Measurements from ENCODE around the gene SUOX. TPM values are rescaled to one million over a fixed set of nuclear protein-coding genes. Genes with fewer than 3 reads are reported as not detected.

Gene SUOX
- total RNA-seq, 1 donor from 2014 or later: 13.9 TPM

- Mint-ChIP-seq H3K4me3 (ENCODE audit: unreplicated experiment) (peak overlapping the region; percentile 92), H3K27ac (ENCODE audit: unreplicated experiment) (peak overlapping the region; percentile 97), H3K4me1 (ENCODE audit: low read depth) (peaks cover 36% of the 10 kb centered on the region), H3K36me3 (ENCODE audit: low read depth) (peaks cover 10% of the 10 kb centered on the region), H3K9me3 (ENCODE audit: low read depth) (no peaks in the 10 kb centered on the region), H3K27me3 (ENCODE audit: low read depth) (no peaks in the 10 kb centered on the region)
- no peak for DNase-seq (ENCODE audit: low spot score)
- TF ChIP-seq CTCF (IDR thresholded peaks at IDR 0.05): no peak
Measured at GRCh38 chr12:56042843-56043242, 45.8 kb downstream of the SUOX start.

GRCh38 chr12:56046027-56046780, 49.1 kb downstream of the SUOX start:
- Mint-ChIP-seq H3K36me3 (ENCODE audit: low read depth) (peaks cover 10% of the 10 kb centered on the region), H3K27ac (ENCODE audit: unreplicated experiment) (peak overlapping the region; percentile 78), H3K4me3 (ENCODE audit: unreplicated experiment) (no peak overlapping the region), H3K27me3 (ENCODE audit: low read depth) (no peaks in the 10 kb centered on the region), H3K4me1 (ENCODE audit: low read depth) (peaks cover 29% of the 10 kb centered on the region), H3K9me3 (ENCODE audit: low read depth) (no peaks in the 10 kb centered on the region)
- TF ChIP-seq CTCF (IDR thresholded peaks at IDR 0.05): no peak
- no peak for DNase-seq (ENCODE audit: low spot score)

GRCh38 chr12:56053407-56053893, 56.4 kb downstream of the SUOX start:
- H3K27me3 Mint-ChIP-seq (ENCODE audit: low read depth): no peaks in the 10 kb centered on the region
- H3K4me3 Mint-ChIP-seq (ENCODE audit: unreplicated experiment): no peak overlapping the region
- no peak for TF ChIP-seq CTCF (IDR thresholded peaks at IDR 0.05)
- H3K4me1 Mint-ChIP-seq (ENCODE audit: low read depth): peaks cover 11% of the 10 kb centered on the region
- H3K9me3 Mint-ChIP-seq (ENCODE audit: low read depth): no peaks in the 10 kb centered on the region
- H3K36me3 Mint-ChIP-seq (ENCODE audit: low read depth): no peaks in the 10 kb centered on the region
- DNase-seq (ENCODE audit: low spot score): no peak
- no peak overlapping the region for H3K27ac Mint-ChIP-seq (ENCODE audit: unreplicated experiment)

Other genes starting within 250 kb of the SUOX start
- gene SARNP, start 179.6 kb upstream of the SUOX start, total RNA-seq: 54.0 to 58.8 TPM (median 58.7 TPM) in 3 replicates
- gene ORMDL2, start 179.2 kb upstream of the SUOX start, total RNA-seq: 31.4 to 32.9 TPM (median 32.1 TPM) in 3 replicates
- 28.3 to 34.3 TPM (median 29.5 TPM) in 3 replicates for gene DNAJC14, start 167.7 kb upstream of the SUOX start, total RNA-seq
- 12.9 to 17.8 TPM (median 16.1 TPM) in 3 replicates for gene MMP19, start 154.3 kb upstream of the SUOX start, total RNA-seq
- 17.3 to 26.4 TPM (median 19.0 TPM) in 3 replicates for gene PYM1, start 69.4 kb upstream of the SUOX start, total RNA-seq
- gene DGKA, start 66.1 kb upstream of the SUOX start, total RNA-seq: 65.8 to 118 TPM (median 66.4 TPM) in 3 replicates
- gene PMEL, start 31.2 kb upstream of the SUOX start, total RNA-seq: 0.45 to 1.1 TPM (median 0.82 TPM) in 3 replicates
- gene CDK2, start 30.4 kb upstream of the SUOX start, total RNA-seq: 25.5 to 41.4 TPM (median 26.1 TPM) in 3 replicates
- 105 TPM in 3 replicates for gene RAB5B, start 23.2 kb upstream of the SUOX start, total RNA-seq
- 5.3 to 6.1 TPM (median 5.7 TPM) in 3 replicates for gene IKZF4, start 23.8 kb downstream of the SUOX start, total RNA-seq
- 15.8 to 27.8 TPM (median 19.5 TPM) in 3 replicates for gene RPS26, start 44.6 kb downstream of the SUOX start, total RNA-seq
- 0.52 to 1.7 TPM (median 1.4 TPM) in 3 replicates for gene ERBB3, start 82.9 kb downstream of the SUOX start, total RNA-seq
- 59.8 to 87.1 TPM (median 65.1 TPM) in 3 replicates for gene PA2G4, start 107.3 kb downstream of the SUOX start, total RNA-seq
- gene RPL41, start 119.4 kb downstream of the SUOX start, total RNA-seq: 2,552 to 3,030 TPM (median 2,631 TPM) in 3 replicates
- 5.0 to 11.2 TPM (median 8.0 TPM) in 3 replicates for gene ZC3H10, start 121.0 kb downstream of the SUOX start, total RNA-seq
- gene ESYT1, start 131.0 kb downstream of the SUOX start, total RNA-seq: 127 to 155 TPM (median 144 TPM) in 3 replicates
- gene MYL6B, start 155.3 kb downstream of the SUOX start, total RNA-seq: 70.5 to 79.7 TPM (median 75.2 TPM) in 3 replicates
- gene MYL6, start 161.1 kb downstream of the SUOX start, total RNA-seq: 1,367 to 2,282 TPM (median 2,236 TPM) in 3 replicates
- gene SMARCC2, start 192.2 kb downstream of the SUOX start, total RNA-seq: 50.4 to 96.7 TPM (median 57.4 TPM) in 3 replicates
- 59.2 to 103 TPM (median 99.7 TPM) in 3 replicates for gene RNF41, start 224.6 kb downstream of the SUOX start, total RNA-seq
- gene NABP2, start 227.1 kb downstream of the SUOX start, total RNA-seq: 36.6 to 50.7 TPM (median 38.7 TPM) in 3 replicates
- 0.41 to 0.68 TPM (median 0.47 TPM) in 3 replicates for gene SLC39A5, start 232.8 kb downstream of the SUOX start, total RNA-seq

All from chondrocyte (in vitro differentiated cells).